NB4 (cell line): ENCODE measurements around the gene ZNF768.

Experiments used
- POLR2A ChIP-seq: IDR thresholded peaks from 2 replicates; pipeline ENCODE4 v1.6.1; 2011; ENCODE audit warnings: mild to moderate bottlenecking; ENCODE audit not compliant: insufficient read length; ENCODE audit errors: extremely low read depth
- TF ChIP-seq, protein P1 (sequence below): IDR thresholded peaks from one replicate; pipeline ENCODE4 v1.5.1; 2012; ENCODE audit warnings: low read depth, low read length

DNA sequence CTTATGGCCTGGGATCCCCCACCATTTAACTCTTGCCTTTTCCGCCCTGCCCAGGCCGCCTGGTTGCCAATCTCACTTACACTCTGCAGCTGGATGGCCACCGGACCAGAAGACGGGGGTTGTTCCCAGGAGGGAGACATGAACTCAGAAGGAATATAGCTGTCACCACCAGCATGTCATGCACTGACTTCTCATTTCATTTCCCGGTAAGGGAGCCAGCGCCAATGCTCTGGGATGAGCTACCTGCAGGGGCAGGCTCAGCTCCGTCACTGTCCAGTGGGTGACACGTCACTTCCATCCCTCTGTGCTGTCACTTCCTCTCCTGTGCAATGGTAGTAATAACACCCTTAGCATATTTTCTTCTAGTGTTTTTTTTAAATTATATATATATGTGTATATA, 27.1 kb downstream of the ZNF768 start:
- TF ChIP-seq, protein P1, sequence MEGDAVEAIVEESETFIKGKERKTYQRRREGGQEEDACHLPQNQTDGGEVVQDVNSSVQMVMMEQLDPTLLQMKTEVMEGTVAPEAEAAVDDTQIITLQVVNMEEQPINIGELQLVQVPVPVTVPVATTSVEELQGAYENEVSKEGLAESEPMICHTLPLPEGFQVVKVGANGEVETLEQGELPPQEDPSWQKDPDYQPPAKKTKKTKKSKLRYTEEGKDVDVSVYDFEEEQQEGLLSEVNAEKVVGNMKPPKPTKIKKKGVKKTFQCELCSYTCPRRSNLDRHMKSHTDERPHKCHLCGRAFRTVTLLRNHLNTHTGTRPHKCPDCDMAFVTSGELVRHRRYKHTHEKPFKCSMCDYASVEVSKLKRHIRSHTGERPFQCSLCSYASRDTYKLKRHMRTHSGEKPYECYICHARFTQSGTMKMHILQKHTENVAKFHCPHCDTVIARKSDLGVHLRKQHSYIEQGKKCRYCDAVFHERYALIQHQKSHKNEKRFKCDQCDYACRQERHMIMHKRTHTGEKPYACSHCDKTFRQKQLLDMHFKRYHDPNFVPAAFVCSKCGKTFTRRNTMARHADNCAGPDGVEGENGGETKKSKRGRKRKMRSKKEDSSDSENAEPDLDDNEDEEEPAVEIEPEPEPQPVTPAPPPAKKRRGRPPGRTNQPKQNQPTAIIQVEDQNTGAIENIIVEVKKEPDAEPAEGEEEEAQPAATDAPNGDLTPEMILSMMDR: no peak
- no peak for TF ChIP-seq POLR2A
